DND-41 (cell line): Measurements from ENCODE around the gene TFB1M.

ENCODE experiments used
- ATAC-seq: fragments of 200-7000 bp; cut with Tn5 transposase; 3 replicates; pipeline ENCODE4 v1.9.1; 2021; ENCODE audit warnings: low read depth; ENCODE audit not compliant: insufficient read depth
- DNase-seq: peaks from one replicate; pipeline ENCODE4 v3.0.0-alpha.2; 2020
- H2AFZ ChIP-seq: 2 replicates; pipeline ENCODE4 v1.6.0; 2012; ENCODE audit warnings: low read depth, low read length
- H3K27ac ChIP-seq: 2 replicates; pipeline ENCODE4 v1.5.1; 2012; ENCODE audit warnings: low read length, inconsistent platforms
- H3K27me3 ChIP-seq: fragments of 200-600 bp; sonication (generic); 2 replicates; pipeline ENCODE4 v1.6.0; 2012; ENCODE audit warnings: low read length, mild to moderate bottlenecking, inconsistent platforms; ENCODE audit not compliant: insufficient read depth, poor library complexity
- H3K36me3 ChIP-seq: 2 replicates; pipeline ENCODE4 v1.5.1; 2012; ENCODE audit warnings: low read length, inconsistent platforms; ENCODE audit not compliant: insufficient read depth
- H3K4me1 ChIP-seq: 2 replicates; pipeline ENCODE4 v1.5.1; 2012; ENCODE audit warnings: mild to moderate bottlenecking, low read length; ENCODE audit not compliant: insufficient read depth
- H3K4me2 ChIP-seq: 2 replicates; pipeline ENCODE4 v1.6.0; 2012; ENCODE audit warnings: mild to moderate bottlenecking, moderate library complexity, low read length, inconsistent platforms; ENCODE audit not compliant: insufficient read depth
- H3K4me3 ChIP-seq, 2 experiments: fragments of 200-600 bp in 1 of 2; shearing (Covaris generic) in 1 of 2; 2 replicates each; pipeline ENCODE4 v1.5.1; 2012 to 2016; ENCODE audit warnings: inconsistent platforms in 2 of 2, low read length in 2 of 2, mild to moderate bottlenecking in 2 of 2, low read depth in 1 of 2, moderate library complexity in 1 of 2
- H3K79me2 ChIP-seq: 2 replicates; pipeline ENCODE4 v1.6.0; 2012; ENCODE audit warnings: low read length, inconsistent platforms; ENCODE audit not compliant: insufficient read depth
- H3K9ac ChIP-seq: 2 replicates; pipeline ENCODE4 v1.6.0; 2012; ENCODE audit warnings: low read depth, mild to moderate bottlenecking, inconsistent platforms, low read length, moderate library complexity
- H3K9me3 ChIP-seq: 2 replicates; pipeline ENCODE4 v1.5.1; 2012; ENCODE audit warnings: low read length, moderate library complexity, mild to moderate bottlenecking, inconsistent platforms; ENCODE audit not compliant: insufficient read depth, severe bottlenecking
- H4K20me1 ChIP-seq: 2 replicates; pipeline ENCODE4 v1.6.0; 2012; ENCODE audit warnings: low read length; ENCODE audit not compliant: insufficient read depth
- EZH2 ChIP-seq: IDR thresholded peaks from 3 replicates; pipeline ENCODE4 v1.6.1; 2012; ENCODE audit warnings: borderline replicate concordance, low read depth, mild to moderate bottlenecking, moderate library complexity, low read length, inconsistent platforms; ENCODE audit not compliant: severe bottlenecking
- TF ChIP-seq, protein P1 (sequence below): IDR thresholded peaks from 2 replicates; pipeline ENCODE4 v1.5.1; 2012; ENCODE audit warnings: borderline replicate concordance, low read length, moderate library complexity, mild to moderate bottlenecking; ENCODE audit not compliant: poor library complexity, severe bottlenecking; ENCODE audit errors: extremely low read depth

TFB1M gene

DNA sequence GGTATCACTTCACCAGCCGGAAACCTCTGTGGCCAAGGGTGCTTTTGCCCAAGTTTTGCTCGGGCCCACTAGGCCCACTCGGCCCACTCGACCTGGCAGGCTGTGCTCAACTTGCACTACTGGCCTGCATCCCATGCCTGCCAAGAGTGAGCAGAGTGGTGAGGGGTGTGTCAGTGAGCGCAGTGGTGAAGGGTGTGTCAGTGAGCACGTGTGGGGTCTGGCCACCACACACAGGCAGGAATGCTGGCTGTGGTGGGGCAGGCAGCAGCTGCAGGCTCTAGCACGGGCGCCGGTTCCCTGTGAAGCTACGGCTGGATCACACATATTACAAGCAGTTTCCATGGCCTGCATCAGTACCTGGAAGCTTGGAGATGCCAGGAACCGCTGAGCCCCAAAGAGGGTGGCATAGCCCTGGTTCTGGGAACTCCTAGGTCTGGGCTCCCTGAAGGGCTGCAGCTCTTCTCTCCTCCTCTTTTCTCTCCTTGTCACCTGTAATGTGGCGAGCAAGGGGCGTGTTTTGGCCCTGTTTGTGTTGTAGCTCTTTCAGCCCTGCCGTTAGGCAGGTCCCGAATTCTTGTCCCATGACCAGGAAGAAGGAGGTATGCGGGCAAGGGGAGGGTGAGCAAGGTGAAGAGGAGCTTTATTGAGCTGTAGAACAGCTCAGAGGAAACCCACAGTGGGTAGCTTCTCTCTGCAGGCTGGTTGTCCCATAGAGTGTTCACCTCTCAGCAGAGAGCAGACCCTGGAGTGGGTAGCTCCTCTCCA is 101.5 kb downstream of the TFB1M start:
- H3K27me3 ChIP-seq, result no peaks in the 10 kb centered on the region
- no peaks in the 10 kb centered on the region for H4K20me1 ChIP-seq
- H3K9ac ChIP-seq, result no peak overlapping the region
- no peaks in the 10 kb centered on the region for H3K4me1 ChIP-seq
- H3K4me3 ChIP-seq, result no peak overlapping the region
- no peak overlapping the region for H3K4me2 ChIP-seq
- no peak overlapping the region for H3K27ac ChIP-seq
- no peaks in the 10 kb centered on the region for H3K36me3 ChIP-seq
- H3K9me3 ChIP-seq, result no peaks in the 10 kb centered on the region
- ATAC-seq (no peak), DNase-seq (no peak)
- no peaks in the 10 kb centered on the region for H3K79me2 ChIP-seq
- no peak overlapping the region for H2AFZ ChIP-seq
- no peak for TF ChIP-seq EZH2
- TF ChIP-seq, protein P1, sequence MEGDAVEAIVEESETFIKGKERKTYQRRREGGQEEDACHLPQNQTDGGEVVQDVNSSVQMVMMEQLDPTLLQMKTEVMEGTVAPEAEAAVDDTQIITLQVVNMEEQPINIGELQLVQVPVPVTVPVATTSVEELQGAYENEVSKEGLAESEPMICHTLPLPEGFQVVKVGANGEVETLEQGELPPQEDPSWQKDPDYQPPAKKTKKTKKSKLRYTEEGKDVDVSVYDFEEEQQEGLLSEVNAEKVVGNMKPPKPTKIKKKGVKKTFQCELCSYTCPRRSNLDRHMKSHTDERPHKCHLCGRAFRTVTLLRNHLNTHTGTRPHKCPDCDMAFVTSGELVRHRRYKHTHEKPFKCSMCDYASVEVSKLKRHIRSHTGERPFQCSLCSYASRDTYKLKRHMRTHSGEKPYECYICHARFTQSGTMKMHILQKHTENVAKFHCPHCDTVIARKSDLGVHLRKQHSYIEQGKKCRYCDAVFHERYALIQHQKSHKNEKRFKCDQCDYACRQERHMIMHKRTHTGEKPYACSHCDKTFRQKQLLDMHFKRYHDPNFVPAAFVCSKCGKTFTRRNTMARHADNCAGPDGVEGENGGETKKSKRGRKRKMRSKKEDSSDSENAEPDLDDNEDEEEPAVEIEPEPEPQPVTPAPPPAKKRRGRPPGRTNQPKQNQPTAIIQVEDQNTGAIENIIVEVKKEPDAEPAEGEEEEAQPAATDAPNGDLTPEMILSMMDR, result no peak

DNA sequence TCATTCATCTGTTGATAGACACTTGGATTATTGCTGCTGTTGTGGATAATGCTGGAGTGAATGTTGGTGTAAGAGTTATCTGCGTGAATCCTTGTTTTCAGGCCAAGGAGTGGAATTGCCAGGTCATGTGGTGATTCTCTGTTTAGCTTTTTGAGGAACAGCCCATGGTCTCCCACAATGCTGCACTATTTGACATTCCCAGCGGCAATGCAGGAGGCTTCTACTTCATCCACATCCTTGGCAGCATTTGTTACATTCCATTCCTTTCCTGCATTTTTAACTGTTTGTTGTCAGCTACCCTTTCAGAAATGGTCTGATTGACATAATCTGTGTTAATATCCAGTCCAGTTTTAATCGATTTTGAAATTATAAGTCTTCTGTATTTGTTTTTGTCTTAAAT is 102.2 kb downstream of the TFB1M start:
- H2AFZ ChIP-seq, result no peak overlapping the region
- no peaks in the 10 kb centered on the region for H4K20me1 ChIP-seq
- H3K79me2 ChIP-seq, result no peaks in the 10 kb centered on the region
- no peak overlapping the region for H3K4me3 ChIP-seq
- H3K4me2 ChIP-seq, result no peak overlapping the region
- ATAC-seq (no peak), DNase-seq (no peak)
- no peak overlapping the region for H3K27ac ChIP-seq
- no peaks in the 10 kb centered on the region for H3K4me1 ChIP-seq
- H3K36me3 ChIP-seq, result no peaks in the 10 kb centered on the region
- H3K27me3 ChIP-seq, result peaks cover 2% of the 10 kb centered on the region
- H3K9ac ChIP-seq, result no peak overlapping the region
- H3K9me3 ChIP-seq, result no peaks in the 10 kb centered on the region
- TF ChIP-seq EZH2, result no peak
- TF ChIP-seq, protein P1, result no peak

DNA sequence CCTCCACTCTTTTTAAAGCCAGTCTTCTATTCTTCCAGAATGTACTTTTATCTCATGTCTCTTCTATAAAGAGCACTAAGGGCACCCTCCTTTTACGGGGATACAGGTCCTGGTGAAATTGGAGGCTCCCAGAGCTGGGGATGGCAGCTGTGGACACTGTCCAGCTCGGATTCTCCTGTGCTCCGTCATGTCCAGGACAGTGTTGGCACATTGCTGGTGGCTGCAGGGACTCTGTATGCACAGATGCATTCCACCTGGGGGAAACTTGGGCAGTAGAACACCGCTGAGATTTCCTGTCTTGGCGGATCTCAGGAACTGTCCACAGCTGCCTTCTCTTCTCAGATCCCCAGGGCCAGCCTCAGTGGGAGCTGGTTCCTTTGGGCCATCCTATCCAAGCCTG is 107.1 kb downstream of the TFB1M start:
- H3K36me3 ChIP-seq, result no peaks in the 10 kb centered on the region
- H3K4me3 ChIP-seq, result no peak overlapping the region
- H4K20me1 ChIP-seq, result no peaks in the 10 kb centered on the region
- TF ChIP-seq, protein P1, result no peak
- TF ChIP-seq EZH2, result no peak
- H3K4me1 ChIP-seq, result no peaks in the 10 kb centered on the region
- no peak overlapping the region for H2AFZ ChIP-seq
- peaks cover 5% of the 10 kb centered on the region for H3K27me3 ChIP-seq
- H3K79me2 ChIP-seq, result no peaks in the 10 kb centered on the region
- H3K9me3 ChIP-seq, result no peaks in the 10 kb centered on the region
- no peak overlapping the region for H3K9ac ChIP-seq
- ATAC-seq (no peak), DNase-seq (no peak)
- no peak overlapping the region for H3K27ac ChIP-seq
- H3K4me2 ChIP-seq, result no peak overlapping the region
